OCI-LY7 (cell line): ENCODE results near the gene IL6R. TPM values are rescaled to one million over a fixed set of nuclear protein-coding genes. Genes with fewer than 3 reads are reported as not detected.

ENCODE experiments used
- BruUV-seq: library from RNA; stranded (reverse); fragments of 400-500 nt; replicated peaks from 2 replicates; lab custom pipeline; 2021; lab: Mats Ljungman, UMichigan
- CTCF ChIA-PET: fragments of 300-600 bp; sonication (Branson Sonifier 250); formaldehyde crosslinking; loops from one replicate; lab custom pipeline; 2022; ENCODE audit warnings: antibody characterized with exemption; ENCODE audit not compliant: unreplicated experiment; lab: Charles Lee
- POLR2A ChIA-PET: fragments of 300-600 bp; sonication (Branson Sonifier 250); formaldehyde crosslinking; loops from one replicate; lab custom pipeline; 2022; ENCODE audit warnings: antibody characterized with exemption; lab: Charles Lee
- DNase-seq: peaks from one replicate; pipeline ENCODE4 v3.0.0-alpha.2; 2015; ENCODE audit warnings: low spot score
- H2AFZ ChIP-seq: fragments of 200-600 bp; sonication (generic), shearing (Covaris generic); 2 replicates; pipeline ENCODE4 v1.6.1; 2014; ENCODE audit warnings: mild to moderate bottlenecking, antibody characterized with exemption, low read length, moderate library complexity
- H3K27ac ChIP-seq: fragments of 200-600 bp; sonication (generic); 2 replicates; pipeline ENCODE4 v1.5.1; 2014; ENCODE audit warnings: mixed run types, low read depth, mild to moderate bottlenecking, moderate library complexity, low read length, inconsistent platforms; ENCODE audit not compliant: poor library complexity, severe bottlenecking
- H3K36me3 ChIP-seq: fragments of 200-600 bp; sonication (generic); 2 replicates; pipeline ENCODE4 v1.6.1; 2014; ENCODE audit warnings: mild to moderate bottlenecking, antibody characterized with exemption, low read length, moderate library complexity, mixed read lengths; ENCODE audit not compliant: insufficient read depth
- H3K4me1 ChIP-seq: fragments of 200-600 bp; sonication (generic); 2 replicates; pipeline ENCODE4 v1.5.1; 2014; ENCODE audit warnings: mild to moderate bottlenecking, low read length; ENCODE audit not compliant: insufficient read depth, poor library complexity, severe bottlenecking
- H3K4me2 ChIP-seq: fragments of 200-600 bp; sonication (generic); 2 replicates; pipeline ENCODE4 v1.6.1; 2014; ENCODE audit warnings: mild to moderate bottlenecking, low read length
- H3K4me3 ChIP-seq: fragments of 200-600 bp; sonication (generic); 2 replicates; pipeline ENCODE4 v1.5.1; 2014; ENCODE audit warnings: mild to moderate bottlenecking, low read depth, low read length; ENCODE audit not compliant: poor library complexity, severe bottlenecking
- H3K79me2 ChIP-seq: fragments of 200-600 bp; sonication (generic); 2 replicates; pipeline ENCODE4 v1.6.1; 2016; ENCODE audit warnings: low read depth, mild to moderate bottlenecking, low read length, moderate library complexity, mixed read lengths; ENCODE audit not compliant: insufficient read depth
- H3K9me2 ChIP-seq: fragments of 200-600 bp; sonication (generic); 2 replicates; pipeline ENCODE4 v1.6.1; 2016; ENCODE audit warnings: mild to moderate bottlenecking, low read length, mixed read lengths; ENCODE audit not compliant: insufficient read depth
- H3K9me3 ChIP-seq: fragments of 200-600 bp; sonication (generic); 2 replicates; pipeline ENCODE4 v1.6.1; 2014; ENCODE audit warnings: mild to moderate bottlenecking, mixed run types, low read length, mixed read lengths
- H4K20me1 ChIP-seq: fragments of 200-600 bp; sonication (generic); 2 replicates; pipeline ENCODE4 v1.6.1; 2014; ENCODE audit warnings: mild to moderate bottlenecking, antibody characterized with exemption, low read length, moderate library complexity, mixed read lengths; ENCODE audit not compliant: insufficient read depth
- EZH2phosphoT487 ChIP-seq: fragments of 200-600 bp; sonication (generic); IDR thresholded peaks from 2 replicates; pipeline ENCODE4 v1.6.1; 2018; ENCODE audit warnings: low read depth, borderline replicate concordance, mild to moderate bottlenecking, mixed run types, antibody characterized with exemption, low read length, moderate library complexity, mixed read lengths
- intact Hi-C: fragments of 100-400 bp; cut with micrococcal nuclease; formaldehyde crosslinking; loops from one replicate; pipeline ENCODE4 v1.10.0; 2022; ENCODE audit not compliant: unreplicated experiment
- total RNA-seq, 2 experiments: library from RNA; depleted of rRNA in 1 of 2; stranded (reverse); fragments of >200 nt in 1 of 2; shearing (Covaris generic) in 1 of 2; gene quantifications; 2 replicates each; pipeline ENCODE4 v1.2.3, GENCODE V29; 2014 to 2022
- TF ChIP-seq, protein P1 (sequence below): fragments of 200-600 bp; sonication (generic); conservative IDR thresholded peaks from 2 replicates; pipeline ENCODE4 v1.5.1; 2014; ENCODE audit warnings: mild to moderate bottlenecking, antibody characterized with exemption, low read length, moderate library complexity, mixed read lengths

The IL6R gene
- total RNA-seq, 2 experiments from 2014 or later: not detected

DNA sequence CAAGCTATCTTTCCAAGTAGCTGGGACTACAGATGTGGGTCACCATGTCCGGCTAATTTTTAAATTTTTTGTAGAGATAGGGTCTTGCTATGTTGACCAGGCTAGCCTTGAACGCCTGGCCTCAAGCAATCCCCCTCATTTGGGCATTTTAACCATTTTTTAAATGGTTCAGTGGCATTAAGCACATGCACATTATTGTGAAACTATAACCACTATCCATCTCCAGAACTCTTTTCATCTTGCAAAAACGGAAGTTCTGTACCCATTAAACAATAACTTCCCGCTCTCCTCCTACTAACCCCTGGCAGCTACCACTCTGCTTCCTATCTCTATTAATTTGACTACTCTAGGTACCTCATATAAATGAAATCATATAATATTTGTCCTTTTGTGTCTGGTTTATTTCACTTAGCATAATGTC lies 4.8 kb upstream of the IL6R start:
- POLR2A ChIA-PET: no interaction called here
- no peaks in the 10 kb centered on the region for H4K20me1 ChIP-seq
- DNase-seq: no peak
- TF ChIP-seq, protein P1, sequence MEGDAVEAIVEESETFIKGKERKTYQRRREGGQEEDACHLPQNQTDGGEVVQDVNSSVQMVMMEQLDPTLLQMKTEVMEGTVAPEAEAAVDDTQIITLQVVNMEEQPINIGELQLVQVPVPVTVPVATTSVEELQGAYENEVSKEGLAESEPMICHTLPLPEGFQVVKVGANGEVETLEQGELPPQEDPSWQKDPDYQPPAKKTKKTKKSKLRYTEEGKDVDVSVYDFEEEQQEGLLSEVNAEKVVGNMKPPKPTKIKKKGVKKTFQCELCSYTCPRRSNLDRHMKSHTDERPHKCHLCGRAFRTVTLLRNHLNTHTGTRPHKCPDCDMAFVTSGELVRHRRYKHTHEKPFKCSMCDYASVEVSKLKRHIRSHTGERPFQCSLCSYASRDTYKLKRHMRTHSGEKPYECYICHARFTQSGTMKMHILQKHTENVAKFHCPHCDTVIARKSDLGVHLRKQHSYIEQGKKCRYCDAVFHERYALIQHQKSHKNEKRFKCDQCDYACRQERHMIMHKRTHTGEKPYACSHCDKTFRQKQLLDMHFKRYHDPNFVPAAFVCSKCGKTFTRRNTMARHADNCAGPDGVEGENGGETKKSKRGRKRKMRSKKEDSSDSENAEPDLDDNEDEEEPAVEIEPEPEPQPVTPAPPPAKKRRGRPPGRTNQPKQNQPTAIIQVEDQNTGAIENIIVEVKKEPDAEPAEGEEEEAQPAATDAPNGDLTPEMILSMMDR: no peak
- TF ChIP-seq EZH2phosphoT487: no peak
- no peaks in the 10 kb centered on the region for H3K79me2 ChIP-seq
- H3K36me3 ChIP-seq: no peaks in the 10 kb centered on the region
- no peaks in the 10 kb centered on the region for H3K9me2 ChIP-seq
- H3K27ac ChIP-seq: no peak overlapping the region
- H3K4me3 ChIP-seq: no peak overlapping the region
- H3K4me2 ChIP-seq: no peak overlapping the region
- H2AFZ ChIP-seq: no peak overlapping the region
- CTCF ChIA-PET: no interaction called here
- intact Hi-C loops: no loop called here
- peaks cover 6% of the 10 kb centered on the region for H3K4me1 ChIP-seq
- H3K9me3 ChIP-seq: no peaks in the 10 kb centered on the region
- no TSS peak for BruUV-seq

DNA sequence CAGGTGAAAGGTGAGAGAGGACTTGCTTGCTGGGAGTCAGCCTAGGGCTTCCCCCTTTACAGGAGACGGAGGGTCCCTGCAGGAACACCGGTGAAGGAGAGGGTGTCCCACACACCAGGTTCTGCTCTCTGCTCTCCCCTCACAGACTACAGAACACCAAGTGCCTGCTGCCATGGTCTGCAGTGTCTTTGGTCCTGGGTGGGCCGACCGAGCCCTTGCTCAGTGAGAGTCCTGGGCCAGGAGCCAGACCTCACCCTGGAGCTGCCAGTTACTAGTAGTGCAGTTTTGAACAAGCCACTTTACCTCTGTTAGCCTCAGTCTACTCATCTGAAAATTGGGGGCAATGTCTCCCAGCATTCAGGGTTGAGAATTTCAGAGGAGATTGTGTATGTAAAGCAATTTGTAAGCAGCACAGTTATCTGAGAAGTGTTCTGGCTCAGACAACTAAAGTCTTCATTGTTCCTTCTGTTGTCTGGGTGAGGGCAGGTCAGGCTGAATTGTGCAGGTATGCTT lies 2.7 kb upstream of the IL6R start:
- Histone ChIP-seq H2AFZ (no peak overlapping the region), H3K79me2 (no peaks in the 10 kb centered on the region), H4K20me1 (no peaks in the 10 kb centered on the region), H3K27ac (no peak overlapping the region), H3K36me3 (no peaks in the 10 kb centered on the region), H3K4me2 (no peak overlapping the region), H3K9me3 (no peaks in the 10 kb centered on the region), H3K4me1 (peaks cover 24% of the 10 kb centered on the region), H3K4me3 (no peak overlapping the region), H3K9me2 (no peaks in the 10 kb centered on the region)
- BruUV-seq: no TSS peak
- CTCF ChIA-PET: interaction anchor here (0.6 kb wide), 1 partner anchor 76 kb away, joined by 3 read pairs; no protein-coding TSS in a partner anchor
- POLR2A ChIA-PET: no interaction called here
- intact Hi-C loops: no loop called here
- TF ChIP-seq EZH2phosphoT487: no peak
- TF ChIP-seq, protein P1: no peak
- no peak for DNase-seq

DNA sequence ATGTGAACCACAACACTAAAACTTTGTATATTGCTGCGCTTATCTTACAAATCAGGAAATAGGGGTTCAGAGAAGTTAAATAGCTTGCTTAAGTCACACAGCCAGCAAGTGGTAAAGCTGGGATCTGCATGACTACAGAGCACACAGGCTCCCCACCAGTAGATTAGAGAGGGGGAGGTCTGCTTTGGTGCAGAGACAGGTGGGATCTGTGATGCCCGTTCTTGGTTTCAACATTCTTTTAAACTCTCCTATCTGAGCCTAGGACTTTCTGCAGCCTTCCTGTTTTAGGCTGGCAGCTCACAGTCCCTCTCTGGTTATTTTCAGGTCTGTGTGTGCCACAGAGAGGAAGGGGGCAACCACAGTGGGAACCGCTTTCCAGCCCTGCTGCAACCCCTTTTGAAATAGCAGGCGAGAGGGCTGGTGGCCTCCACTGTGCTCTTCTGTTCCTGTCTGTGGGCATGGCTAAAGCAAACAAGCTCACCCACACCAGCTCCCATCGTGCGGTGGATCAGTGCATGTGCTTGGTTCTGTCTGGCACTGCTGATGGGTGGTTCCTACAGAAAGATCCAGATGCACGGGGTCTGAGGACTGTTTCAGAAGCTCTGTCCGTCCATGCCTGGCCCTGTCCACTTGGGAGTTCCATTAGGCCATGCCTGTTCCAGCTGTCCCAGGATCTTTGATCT lies 1.7 kb upstream of the IL6R start:
- intact Hi-C loops: no loop called here
- CTCF ChIA-PET: interaction anchor here (0.6 kb wide), 1 partner anchor 75 kb away, joined by 3 read pairs; no protein-coding TSS in a partner anchor
- no peak overlapping the region for H3K27ac ChIP-seq

More for the DNA sequence above, 1.7 kb upstream of the IL6R start:
- H3K4me2 ChIP-seq: no peak overlapping the region
- no peak overlapping the region for H2AFZ ChIP-seq
- H3K4me3 ChIP-seq: no peak overlapping the region
- H3K36me3 ChIP-seq: no peaks in the 10 kb centered on the region
- no peaks in the 10 kb centered on the region for H4K20me1 ChIP-seq
- DNase-seq: no peak
- POLR2A ChIA-PET: no interaction called here
- H3K9me3 ChIP-seq: no peaks in the 10 kb centered on the region
- H3K9me2 ChIP-seq: no peaks in the 10 kb centered on the region
- TF ChIP-seq EZH2phosphoT487: no peak
- TF ChIP-seq, protein P1: no peak
- H3K4me1 ChIP-seq: peaks cover 33% of the 10 kb centered on the region
- no TSS peak for BruUV-seq
- H3K79me2 ChIP-seq: no peaks in the 10 kb centered on the region
